Liver (tissue), 3 donors: ENCODE results near the gene RHOD.

Experiments used
- FOXA1 ChIP-seq: IDR thresholded peaks from 2 replicates; pipeline ENCODE4 v1.6.1; 2016; ENCODE audit warnings: antibody characterized with exemption
- GABPA ChIP-seq, 2 donors: IDR thresholded peaks in 1 of 2; conservative IDR thresholded peaks in 1 of 2; 2 replicates each; pipeline ENCODE4 v1.6.1; 2016; ENCODE audit warnings: antibody characterized with exemption in 2 of 2, mild to moderate bottlenecking in 1 of 2, moderate library complexity in 1 of 2
- RAD21 ChIP-seq, 2 donors: IDR thresholded peaks; 2 replicates each; pipeline ENCODE4 v1.6.1; 2016; ENCODE audit warnings: antibody characterized with exemption in 2 of 2, mild to moderate bottlenecking in 2 of 2
- SP1 ChIP-seq: IDR thresholded peaks from 2 replicates; pipeline ENCODE4 v1.6.1; 2018; ENCODE audit warnings: antibody characterized with exemption, mild to moderate bottlenecking
- TAF1 ChIP-seq: conservative IDR thresholded peaks from 2 replicates; pipeline ENCODE4 v1.6.1; 2016; ENCODE audit warnings: antibody characterized with exemption, mild to moderate bottlenecking
- TF ChIP-seq, protein P1 (sequence below): fragments of 150-350 bp; IDR thresholded peaks from 2 replicates; pipeline ENCODE4 v1.5.1; 2017; ENCODE audit warnings: improper control_type of control experiment, low read depth, low read length; ENCODE audit not compliant: missing input control
- TF ChIP-seq, protein P2 (sequence below): IDR thresholded peaks from 2 replicates; pipeline ENCODE4 v1.6.1; 2016; ENCODE audit warnings: antibody characterized with exemption
- TF ChIP-seq, protein P3 (sequence below): IDR thresholded peaks from 2 replicates; pipeline ENCODE4 v1.6.1; 2016; ENCODE audit warnings: antibody characterized with exemption
- donor health status: healthy.
- donor health status: healthy.

DNA sequence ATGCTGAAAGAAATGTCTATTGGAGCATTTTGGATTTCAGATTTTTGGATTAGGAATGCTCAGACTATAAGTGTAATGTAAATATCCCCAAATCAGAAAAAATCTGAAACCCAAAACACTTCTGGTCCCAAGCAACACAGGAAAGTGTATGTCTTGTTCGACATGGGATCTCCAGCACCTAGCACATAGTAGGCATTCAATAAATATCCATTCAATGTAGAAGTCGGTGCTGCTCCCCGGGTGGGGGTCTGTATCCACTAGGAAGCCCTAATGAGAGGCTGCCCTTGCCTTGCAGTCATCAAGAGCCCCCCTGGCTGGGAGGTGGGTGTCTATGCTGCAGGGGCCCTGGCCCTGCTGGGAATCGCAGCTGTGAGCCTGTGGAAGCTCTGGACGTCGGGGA, 22.3 kb upstream of the RHOD start:
- no peak for TF ChIP-seq FOXA1
- TF ChIP-seq, protein P1, sequence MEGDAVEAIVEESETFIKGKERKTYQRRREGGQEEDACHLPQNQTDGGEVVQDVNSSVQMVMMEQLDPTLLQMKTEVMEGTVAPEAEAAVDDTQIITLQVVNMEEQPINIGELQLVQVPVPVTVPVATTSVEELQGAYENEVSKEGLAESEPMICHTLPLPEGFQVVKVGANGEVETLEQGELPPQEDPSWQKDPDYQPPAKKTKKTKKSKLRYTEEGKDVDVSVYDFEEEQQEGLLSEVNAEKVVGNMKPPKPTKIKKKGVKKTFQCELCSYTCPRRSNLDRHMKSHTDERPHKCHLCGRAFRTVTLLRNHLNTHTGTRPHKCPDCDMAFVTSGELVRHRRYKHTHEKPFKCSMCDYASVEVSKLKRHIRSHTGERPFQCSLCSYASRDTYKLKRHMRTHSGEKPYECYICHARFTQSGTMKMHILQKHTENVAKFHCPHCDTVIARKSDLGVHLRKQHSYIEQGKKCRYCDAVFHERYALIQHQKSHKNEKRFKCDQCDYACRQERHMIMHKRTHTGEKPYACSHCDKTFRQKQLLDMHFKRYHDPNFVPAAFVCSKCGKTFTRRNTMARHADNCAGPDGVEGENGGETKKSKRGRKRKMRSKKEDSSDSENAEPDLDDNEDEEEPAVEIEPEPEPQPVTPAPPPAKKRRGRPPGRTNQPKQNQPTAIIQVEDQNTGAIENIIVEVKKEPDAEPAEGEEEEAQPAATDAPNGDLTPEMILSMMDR, result no peak
- TF ChIP-seq, protein P2, sequence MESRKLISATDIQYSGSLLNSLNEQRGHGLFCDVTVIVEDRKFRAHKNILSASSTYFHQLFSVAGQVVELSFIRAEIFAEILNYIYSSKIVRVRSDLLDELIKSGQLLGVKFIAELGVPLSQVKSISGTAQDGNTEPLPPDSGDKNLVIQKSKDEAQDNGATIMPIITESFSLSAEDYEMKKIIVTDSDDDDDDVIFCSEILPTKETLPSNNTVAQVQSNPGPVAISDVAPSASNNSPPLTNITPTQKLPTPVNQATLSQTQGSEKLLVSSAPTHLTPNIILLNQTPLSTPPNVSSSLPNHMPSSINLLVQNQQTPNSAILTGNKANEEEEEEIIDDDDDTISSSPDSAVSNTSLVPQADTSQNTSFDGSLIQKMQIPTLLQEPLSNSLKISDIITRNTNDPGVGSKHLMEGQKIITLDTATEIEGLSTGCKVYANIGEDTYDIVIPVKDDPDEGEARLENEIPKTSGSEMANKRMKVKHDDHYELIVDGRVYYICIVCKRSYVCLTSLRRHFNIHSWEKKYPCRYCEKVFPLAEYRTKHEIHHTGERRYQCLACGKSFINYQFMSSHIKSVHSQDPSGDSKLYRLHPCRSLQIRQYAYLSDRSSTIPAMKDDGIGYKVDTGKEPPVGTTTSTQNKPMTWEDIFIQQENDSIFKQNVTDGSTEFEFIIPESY, result no peak
- TF ChIP-seq RAD21 (IDR thresholded peaks at IDR 0.05), result no peak
- TF ChIP-seq TAF1, result no peak
- TF ChIP-seq GABPA (IDR thresholded peaks at IDR 0.05 in 1 of 2, conservative IDR thresholded peaks at IDR 0.05 in 1 of 2), result no peak
- TF ChIP-seq, protein P3, sequence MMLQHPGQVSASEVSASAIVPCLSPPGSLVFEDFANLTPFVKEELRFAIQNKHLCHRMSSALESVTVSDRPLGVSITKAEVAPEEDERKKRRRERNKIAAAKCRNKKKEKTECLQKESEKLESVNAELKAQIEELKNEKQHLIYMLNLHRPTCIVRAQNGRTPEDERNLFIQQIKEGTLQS, result no peak
- no peak for TF ChIP-seq SP1
